DOHH2 (cell line): ENCODE data around the gene RAP2A.

Source experiments
- CTCF ChIP-seq: fragments of 200-600 bp; sonication (generic); IDR thresholded peaks from one replicate; pipeline ENCODE4 v1.5.1; 2014; ENCODE audit warnings: antibody characterized with exemption, mild to moderate bottlenecking, low read depth, low read length; ENCODE audit not compliant: poor library complexity, severe bottlenecking
- EZH2phosphoT487 ChIP-seq: fragments of 200-600 bp; sonication (generic); IDR thresholded peaks from 2 replicates; pipeline ENCODE4 v1.6.1; 2017; ENCODE audit warnings: borderline replicate concordance, mild to moderate bottlenecking, antibody characterized with exemption, low read length, moderate library complexity, mixed read lengths

DNA sequence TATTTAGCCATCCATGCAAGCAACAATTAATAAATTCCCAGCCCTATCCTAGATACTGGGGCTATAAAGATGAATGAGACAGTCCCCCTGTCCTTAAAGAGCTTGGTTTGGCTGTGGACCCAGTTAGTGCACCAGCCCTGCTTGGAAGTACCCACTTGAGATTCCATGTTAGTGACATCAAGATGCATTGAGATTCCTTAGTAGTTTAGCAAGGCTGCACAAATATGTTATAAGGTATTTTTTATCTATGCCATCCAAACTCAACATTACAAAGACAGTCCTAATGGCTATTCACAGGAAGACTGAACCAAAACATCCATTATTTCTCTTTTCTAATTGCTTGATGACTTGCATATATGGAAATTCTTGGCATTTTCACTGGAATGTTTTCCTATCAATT lies 48.8 kb upstream of the RAP2A start:
- TF ChIP-seq CTCF: no peak
- TF ChIP-seq EZH2phosphoT487: no peak
